Kidney epithelial cell (primary cell): ENCODE measurements around the gene ALKBH3. TPM values are rescaled to one million over a fixed set of nuclear protein-coding genes. Genes with fewer than 3 reads are reported as not detected.

Experiments
- DNase-seq: peaks from one replicate; pipeline ENCODE4 v3.0.0-alpha.2; 2010; ENCODE audit warnings: low read depth
- H3K27me3 ChIP-seq: 2 replicates; pipeline ENCODE4 v1.6.0; 2011; ENCODE audit warnings: low read length; ENCODE audit not compliant: control insufficient read depth, insufficient read depth
- H3K36me3 ChIP-seq: 2 replicates; pipeline ENCODE4 v1.5.1; 2011; ENCODE audit warnings: low read length; ENCODE audit not compliant: control insufficient read depth, insufficient read depth
- H3K4me3 ChIP-seq: 2 replicates; pipeline ENCODE4 v1.5.1; 2011; ENCODE audit warnings: low read depth, mild to moderate bottlenecking, control low read depth, low read length
- CTCF ChIP-seq: IDR thresholded peaks from 2 replicates; pipeline ENCODE4 v1.5.1; 2011; ENCODE audit warnings: mild to moderate bottlenecking, moderate library complexity, low read length, control low read depth, inconsistent platforms; ENCODE audit not compliant: insufficient read depth, poor library complexity, severe bottlenecking
- total RNA-seq: library from RNA; depleted of rRNA; stranded (reverse); fragments of >200 nt; gene quantifications from 2 replicates; pipeline ENCODE4 v1.2.3, GENCODE V29; 2015

The ALKBH3 gene
- total RNA-seq, 1 donor from 2014 or later, result 48.0 TPM

DNA sequence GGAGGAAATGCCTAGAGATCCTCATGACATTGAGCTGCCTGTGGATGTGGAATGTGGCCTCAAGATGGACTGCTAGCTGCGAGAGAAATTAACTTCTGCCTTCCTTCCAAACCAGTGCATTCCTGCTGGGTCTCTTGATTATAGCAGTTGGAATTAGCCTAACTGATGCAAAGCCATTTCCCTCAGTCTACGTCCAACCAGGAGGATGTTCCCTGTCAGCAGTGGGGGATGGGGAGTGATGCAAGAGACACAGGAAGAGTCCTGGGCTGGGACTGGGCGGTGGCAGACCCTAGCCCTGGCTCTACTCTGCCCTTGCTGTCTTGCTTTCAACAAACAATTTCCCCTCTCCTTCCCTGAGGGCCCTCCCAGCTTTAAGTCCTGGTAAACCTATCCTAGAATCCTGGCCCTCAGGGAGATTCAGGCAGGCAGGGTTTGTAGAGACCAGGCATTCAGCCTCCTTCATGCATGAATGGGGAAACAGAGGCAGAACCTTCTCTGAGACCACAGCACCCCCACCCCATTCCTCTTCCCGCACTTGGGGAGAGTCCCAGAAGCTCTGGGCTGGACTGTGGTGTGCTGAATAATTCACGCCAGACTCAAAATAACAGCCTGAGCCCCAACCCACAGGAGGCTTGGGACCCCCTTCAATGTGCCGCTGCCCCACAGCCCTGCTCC lies 78.8 kb downstream of the ALKBH3 start:
- no peaks in the 10 kb centered on the region for H3K36me3 ChIP-seq
- peaks cover 10% of the 10 kb centered on the region for H3K27me3 ChIP-seq
- no peak overlapping the region for H3K4me3 ChIP-seq
- no peak for TF ChIP-seq CTCF
- DNase-seq, result no peak

DNA sequence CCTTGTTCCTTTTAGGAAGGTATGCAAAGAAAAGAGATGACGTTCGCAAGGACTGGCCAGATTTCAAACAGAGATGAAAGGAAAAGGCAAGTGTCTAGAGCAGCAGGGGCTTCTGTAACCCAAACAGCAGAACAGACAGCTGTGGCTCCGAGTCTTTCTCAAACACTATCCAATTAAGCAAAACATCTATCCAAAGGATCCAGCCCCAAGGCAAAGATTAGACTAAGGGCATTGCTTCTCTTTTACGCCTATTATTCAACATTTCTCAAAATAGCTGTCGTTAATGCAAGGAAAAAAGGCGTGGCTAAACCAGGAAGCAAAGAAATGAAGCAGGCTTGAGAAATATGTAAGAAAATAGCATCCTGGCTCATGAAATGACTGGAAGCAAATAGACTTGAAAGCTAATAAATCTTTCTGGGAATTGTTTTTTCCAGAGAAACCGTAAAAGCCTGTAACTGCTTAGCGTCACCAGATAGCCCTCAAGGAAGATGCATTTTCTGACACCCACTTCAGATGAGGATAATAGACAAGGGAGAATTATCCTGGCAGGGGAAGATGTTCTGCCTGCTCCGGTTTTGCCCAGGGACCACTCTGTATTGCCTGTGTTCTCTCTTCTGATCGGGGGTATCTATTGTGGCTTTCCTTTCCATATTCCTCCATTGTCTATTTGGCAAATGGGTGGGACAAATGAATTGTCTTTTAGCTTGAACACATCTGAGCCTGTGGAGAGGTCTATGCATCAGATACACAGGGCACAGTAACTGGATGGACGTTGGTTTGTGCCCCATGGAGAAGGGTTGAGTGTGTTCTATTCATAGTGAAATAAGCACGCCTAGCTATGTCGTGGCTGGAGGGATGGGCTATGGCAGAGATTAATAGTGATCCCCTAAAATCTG lies 82.0 kb downstream of the ALKBH3 start:
- peaks cover 10% of the 10 kb centered on the region for H3K27me3 ChIP-seq
- no peak for TF ChIP-seq CTCF
- H3K4me3 ChIP-seq, result no peak overlapping the region
- DNase-seq, result no peak
- H3K36me3 ChIP-seq, result no peaks in the 10 kb centered on the region

DNA sequence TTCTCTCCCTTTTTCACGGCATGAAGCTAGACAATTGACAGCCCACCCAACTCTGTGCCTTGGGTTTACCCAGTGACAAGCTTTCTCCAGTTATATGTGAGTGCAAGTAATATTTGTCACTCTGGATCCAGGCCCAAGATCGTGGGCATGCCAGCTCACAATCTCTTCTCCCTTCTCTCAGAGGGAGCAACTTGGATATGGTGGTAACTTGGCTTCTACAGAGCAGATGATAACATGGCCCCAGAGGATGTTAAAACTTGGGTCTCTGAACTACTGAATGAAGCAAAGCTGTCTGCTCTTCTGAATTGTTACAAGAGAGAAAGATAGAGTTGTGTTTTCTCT lies 82.6 kb downstream of the ALKBH3 start:
- no peak for DNase-seq
- Histone ChIP-seq H3K4me3 (no peak overlapping the region), H3K27me3 (peaks cover 10% of the 10 kb centered on the region), H3K36me3 (no peaks in the 10 kb centered on the region)
- TF ChIP-seq CTCF, result no peak

DNA sequence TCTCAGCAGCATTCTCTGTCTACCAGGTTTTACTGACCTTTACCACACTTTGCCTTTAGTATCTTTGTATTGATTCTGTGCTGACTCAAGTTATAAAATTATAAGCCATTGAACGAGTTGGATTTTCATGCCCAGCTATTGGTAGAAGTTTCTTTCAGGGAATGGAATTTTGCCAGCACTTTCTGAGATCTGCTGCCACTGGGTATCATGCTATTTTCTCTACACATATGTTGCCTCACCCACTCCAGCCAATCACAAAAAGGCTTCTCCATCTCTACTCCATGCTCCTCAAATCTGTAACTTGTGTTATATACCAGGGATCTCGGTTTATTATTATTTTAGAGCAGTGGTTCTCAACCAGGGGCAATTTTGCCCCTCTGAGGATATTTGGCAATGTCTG lies 87.0 kb downstream of the ALKBH3 start:
- Histone ChIP-seq H3K36me3 (no peaks in the 10 kb centered on the region), H3K27me3 (peaks cover 5% of the 10 kb centered on the region), H3K4me3 (no peak overlapping the region)
- DNase-seq, result no peak
- TF ChIP-seq CTCF, result no peak

GRCh38 chr11:43968719-43969118 lies 88.1 kb downstream of the ALKBH3 start:
- H3K36me3 ChIP-seq, result no peaks in the 10 kb centered on the region
- no peak for DNase-seq
- TF ChIP-seq CTCF, result no peak
- no peaks in the 10 kb centered on the region for H3K27me3 ChIP-seq
- H3K4me3 ChIP-seq, result no peak overlapping the region
